ENCODE data around the gene C9orf153.

Gene C9orf153

DNA sequence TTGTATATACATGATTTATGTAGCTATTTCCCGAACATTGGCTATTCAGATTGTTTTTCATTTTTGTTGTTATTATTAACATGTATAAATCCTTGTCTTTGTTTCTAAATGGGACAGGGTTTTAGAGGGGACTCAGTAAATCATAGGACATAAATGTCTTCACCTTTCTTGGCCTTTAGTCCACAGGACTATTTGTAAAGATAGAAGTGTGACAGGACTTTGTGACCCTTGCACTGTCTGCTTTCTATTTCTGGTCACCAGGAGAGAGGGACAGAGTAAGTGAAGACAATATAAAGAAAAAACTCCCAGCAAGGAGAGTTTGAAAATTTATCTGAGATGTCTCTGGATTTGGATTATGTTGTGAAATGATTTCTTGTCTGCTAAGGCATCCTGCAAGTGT is 81.5 kb downstream of the C9orf153 start:
- no peak overlapping the region for H3K27ac ChIP-seq
- DNase-seq: no peak
- H3K27me3 ChIP-seq (replicated peaks): no peaks in the 10 kb centered on the region
- H3K36me3 ChIP-seq (replicated peaks): no peaks in the 10 kb centered on the region
- TF ChIP-seq, protein P1, sequence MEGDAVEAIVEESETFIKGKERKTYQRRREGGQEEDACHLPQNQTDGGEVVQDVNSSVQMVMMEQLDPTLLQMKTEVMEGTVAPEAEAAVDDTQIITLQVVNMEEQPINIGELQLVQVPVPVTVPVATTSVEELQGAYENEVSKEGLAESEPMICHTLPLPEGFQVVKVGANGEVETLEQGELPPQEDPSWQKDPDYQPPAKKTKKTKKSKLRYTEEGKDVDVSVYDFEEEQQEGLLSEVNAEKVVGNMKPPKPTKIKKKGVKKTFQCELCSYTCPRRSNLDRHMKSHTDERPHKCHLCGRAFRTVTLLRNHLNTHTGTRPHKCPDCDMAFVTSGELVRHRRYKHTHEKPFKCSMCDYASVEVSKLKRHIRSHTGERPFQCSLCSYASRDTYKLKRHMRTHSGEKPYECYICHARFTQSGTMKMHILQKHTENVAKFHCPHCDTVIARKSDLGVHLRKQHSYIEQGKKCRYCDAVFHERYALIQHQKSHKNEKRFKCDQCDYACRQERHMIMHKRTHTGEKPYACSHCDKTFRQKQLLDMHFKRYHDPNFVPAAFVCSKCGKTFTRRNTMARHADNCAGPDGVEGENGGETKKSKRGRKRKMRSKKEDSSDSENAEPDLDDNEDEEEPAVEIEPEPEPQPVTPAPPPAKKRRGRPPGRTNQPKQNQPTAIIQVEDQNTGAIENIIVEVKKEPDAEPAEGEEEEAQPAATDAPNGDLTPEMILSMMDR (IDR thresholded peaks at IDR 0.05; ENCODE audit: low read depth, low read length, missing control alignments): no peak
- in situ Hi-C loops (cut with HindIII; ENCODE audit: low pct_ligation_motif_present, low sequenced_read_pairs): no loop called here
- no peak overlapping the region for H3K4me3 ChIP-seq (ENCODE audit: low read depth, low read length)

DNA sequence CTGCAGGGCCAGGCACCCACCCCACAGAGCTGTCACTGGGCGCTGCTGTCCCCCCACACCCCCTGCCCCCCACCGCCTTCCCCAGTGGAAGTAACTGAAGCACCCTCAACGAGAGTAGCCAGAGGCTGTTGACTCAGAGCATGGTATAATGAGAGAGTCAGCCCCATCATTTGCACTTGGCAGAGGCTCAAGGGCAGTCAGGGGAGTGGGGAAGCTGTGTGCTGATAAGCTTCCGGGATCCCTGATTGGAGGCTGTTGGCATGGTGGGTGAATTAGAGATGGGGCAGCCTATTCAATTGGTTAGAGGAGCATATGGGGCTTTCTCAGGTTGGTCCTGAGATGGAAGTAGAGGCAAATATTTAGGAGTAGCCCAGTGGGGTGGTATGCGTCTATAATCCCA is 83.0 kb downstream of the C9orf153 start:
- H3K4me3 ChIP-seq (ENCODE audit: low read depth, low read length): no peak overlapping the region
- DNase-seq: no peak
- H3K27ac ChIP-seq: no peak overlapping the region
- no peaks in the 10 kb centered on the region for H3K36me3 ChIP-seq (replicated peaks)
- in situ Hi-C loops (cut with HindIII; ENCODE audit: low pct_ligation_motif_present, low sequenced_read_pairs): no loop called here
- H3K27me3 ChIP-seq (replicated peaks): no peaks in the 10 kb centered on the region
- TF ChIP-seq, protein P1 (IDR thresholded peaks at IDR 0.05; ENCODE audit: low read depth, low read length, missing control alignments): no peak

DNA sequence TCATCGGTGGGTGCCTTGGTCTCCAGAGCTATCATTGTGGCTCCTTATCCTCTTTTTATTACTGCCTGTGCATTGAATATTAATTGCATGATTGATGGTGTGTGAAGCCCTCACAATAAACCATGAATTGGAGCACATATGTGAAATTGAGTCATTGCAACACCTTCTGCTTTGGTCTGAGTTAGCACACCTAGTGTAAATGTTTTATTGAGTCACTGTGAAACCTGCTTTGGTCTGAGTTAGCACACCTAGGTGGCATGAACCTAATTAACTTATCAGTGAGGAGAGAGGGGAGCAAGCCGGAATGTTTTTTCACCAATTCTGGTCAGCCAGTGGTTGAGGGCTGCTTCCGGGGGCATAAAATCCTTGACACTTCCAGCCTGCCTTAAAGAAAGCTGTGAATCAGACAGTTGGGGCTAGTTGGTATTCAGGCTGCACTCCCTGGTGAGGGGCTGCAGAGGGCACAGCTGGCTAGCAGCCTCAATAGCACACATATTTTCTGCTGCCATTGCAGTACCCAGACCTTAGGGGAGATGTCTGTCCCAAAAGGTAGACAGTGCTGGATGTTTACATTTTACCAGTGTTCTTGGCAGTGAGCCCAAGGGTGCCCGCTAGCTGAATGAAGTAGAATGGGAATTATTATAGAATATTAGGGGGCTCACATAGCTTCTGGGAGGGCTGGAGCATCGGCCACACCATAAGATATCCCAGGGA is 83.6 kb downstream of the C9orf153 start:
- TF ChIP-seq, protein P1 (IDR thresholded peaks at IDR 0.05; ENCODE audit: low read depth, low read length, missing control alignments): no peak
- no peaks in the 10 kb centered on the region for H3K36me3 ChIP-seq (replicated peaks)
- in situ Hi-C loops (cut with HindIII; ENCODE audit: low pct_ligation_motif_present, low sequenced_read_pairs): no loop called here
- no peaks in the 10 kb centered on the region for H3K27me3 ChIP-seq (replicated peaks)
- no peak overlapping the region for H3K27ac ChIP-seq
- H3K4me3 ChIP-seq (ENCODE audit: low read depth, low read length): no peak overlapping the region
- no peak for DNase-seq

DNA sequence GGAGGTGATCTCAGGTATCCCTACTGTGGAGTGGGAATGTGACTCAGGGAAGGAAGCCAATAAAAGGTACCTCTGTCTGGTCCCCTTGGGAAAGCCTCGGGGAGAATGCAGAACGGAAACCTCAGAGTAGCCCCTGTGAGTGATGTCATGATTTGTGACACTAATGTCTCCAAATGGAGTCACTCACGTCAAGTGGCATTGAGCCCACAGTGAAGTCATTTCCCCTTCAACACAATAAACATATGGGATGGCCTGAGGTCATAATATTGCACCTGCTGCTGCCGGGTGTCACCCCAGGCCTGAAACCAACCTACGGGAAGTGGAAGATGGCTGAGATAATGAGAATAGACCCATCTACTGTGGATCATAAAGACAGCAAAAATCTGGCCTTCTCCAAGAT is 84.2 kb downstream of the C9orf153 start:
- Histone ChIP-seq H3K36me3 (replicated peaks) (no peaks in the 10 kb centered on the region), H3K27ac (no peak overlapping the region), H3K27me3 (replicated peaks) (no peaks in the 10 kb centered on the region), H3K4me3 (ENCODE audit: low read depth, low read length) (no peak overlapping the region)
- no peak for DNase-seq
- TF ChIP-seq, protein P1 (IDR thresholded peaks at IDR 0.05; ENCODE audit: low read depth, low read length, missing control alignments): no peak
- in situ Hi-C loops (cut with HindIII; ENCODE audit: low pct_ligation_motif_present, low sequenced_read_pairs): no loop called here
